Osteoblast (primary cell): ENCODE results near the gene EXOC3. TPM values are rescaled to one million over a fixed set of nuclear protein-coding genes. Genes with fewer than 3 reads are reported as not detected.

Source experiments
- DNase-seq: peaks from one replicate; pipeline ENCODE4 v3.0.0; 2011; ENCODE audit warnings: low spot score, mixed read lengths; ENCODE audit not compliant: insufficient read length; ENCODE audit errors: missing footprints
- H2AFZ ChIP-seq: 2 replicates; pipeline ENCODE4 v1.6.0; 2011; ENCODE audit warnings: mild to moderate bottlenecking, low read length
- H3K27ac ChIP-seq: 2 replicates; pipeline ENCODE4 v1.5.1; 2011; ENCODE audit warnings: mild to moderate bottlenecking, low read depth, low read length, moderate library complexity
- H3K27me3 ChIP-seq: 2 replicates; pipeline ENCODE4 v1.6.0; 2012; ENCODE audit warnings: mild to moderate bottlenecking, control low read depth, inconsistent platforms, low read length, moderate library complexity; ENCODE audit not compliant: insufficient read depth
- H3K36me3 ChIP-seq: 2 replicates; pipeline ENCODE4 v1.5.1; 2011; ENCODE audit warnings: mild to moderate bottlenecking, low read length, control low read depth, moderate library complexity; ENCODE audit not compliant: insufficient read depth
- H3K4me1 ChIP-seq: 2 replicates; pipeline ENCODE4 v1.5.1; 2011; ENCODE audit warnings: mild to moderate bottlenecking, low read length, control low read depth, moderate library complexity; ENCODE audit not compliant: insufficient read depth
- H3K4me2 ChIP-seq: 2 replicates; pipeline ENCODE4 v1.6.0; 2011; ENCODE audit warnings: mild to moderate bottlenecking, low read length; ENCODE audit not compliant: insufficient read depth
- H3K4me3 ChIP-seq: fragments of 200-600 bp; sonication (generic); 3 replicates; pipeline ENCODE4 v1.5.1; 2012; ENCODE audit warnings: mild to moderate bottlenecking, low read length, inconsistent platforms; ENCODE audit not compliant: insufficient read depth
- H3K79me2 ChIP-seq: 2 replicates; pipeline ENCODE4 v1.6.0; 2012; ENCODE audit warnings: mild to moderate bottlenecking, low read length, control low read depth, inconsistent platforms; ENCODE audit not compliant: insufficient read depth
- H3K9me3 ChIP-seq: 2 replicates; pipeline ENCODE4 v1.5.1; 2011; ENCODE audit warnings: low read depth, low read length, control low read depth
- H4K20me1 ChIP-seq: 2 replicates; pipeline ENCODE4 v1.6.0; 2012; ENCODE audit warnings: mild to moderate bottlenecking, low read length, control low read depth; ENCODE audit not compliant: insufficient read depth
- CTCF ChIP-seq: IDR thresholded peaks from 2 replicates; pipeline ENCODE4 v1.5.1; 2011; ENCODE audit warnings: mild to moderate bottlenecking, low read depth, low read length, moderate library complexity; ENCODE audit errors: extremely low read depth
- total RNA-seq: library from RNA; depleted of rRNA; stranded (reverse); fragments of >200 nt; gene quantifications from 2 replicates; pipeline ENCODE4 v1.2.3, GENCODE V29; 2012

The EXOC3 gene
- total RNA-seq, 1 donor, result 49.2 TPM

- no peak overlapping the region for H2AFZ ChIP-seq
- H3K27ac ChIP-seq, result no peak overlapping the region
- H3K4me3 ChIP-seq, result no peak overlapping the region
- no peak overlapping the region for H3K4me2 ChIP-seq
- H3K79me2 ChIP-seq, result peaks cover 41% of the 10 kb centered on the region
- H3K9me3 ChIP-seq, result no peaks in the 10 kb centered on the region
- no peaks in the 10 kb centered on the region for H4K20me1 ChIP-seq
- TF ChIP-seq CTCF, result no peak
- no peaks in the 10 kb centered on the region for H3K27me3 ChIP-seq
- no peak for DNase-seq
- H3K4me1 ChIP-seq, result peaks cover 7% of the 10 kb centered on the region
- H3K36me3 ChIP-seq, result peaks cover 33% of the 10 kb centered on the region
Measured at GRCh38 chr5:406041-406440, 36.9 kb upstream of the EXOC3 start.

- peaks cover 27% of the 10 kb centered on the region for H3K36me3 ChIP-seq
- peaks cover 3% of the 10 kb centered on the region for H3K4me1 ChIP-seq
- DNase-seq, result no peak
- H3K27ac ChIP-seq, result no peak overlapping the region
- H3K27me3 ChIP-seq, result no peaks in the 10 kb centered on the region
- no peaks in the 10 kb centered on the region for H3K9me3 ChIP-seq
- H3K4me3 ChIP-seq, result no peak overlapping the region
- H3K79me2 ChIP-seq, result peaks cover 33% of the 10 kb centered on the region
- no peak overlapping the region for H2AFZ ChIP-seq
- H3K4me2 ChIP-seq, result no peak overlapping the region
- no peak for TF ChIP-seq CTCF
- no peaks in the 10 kb centered on the region for H4K20me1 ChIP-seq
Measured at GRCh38 chr5:407051-407450, 35.9 kb upstream of the EXOC3 start.

DNA sequence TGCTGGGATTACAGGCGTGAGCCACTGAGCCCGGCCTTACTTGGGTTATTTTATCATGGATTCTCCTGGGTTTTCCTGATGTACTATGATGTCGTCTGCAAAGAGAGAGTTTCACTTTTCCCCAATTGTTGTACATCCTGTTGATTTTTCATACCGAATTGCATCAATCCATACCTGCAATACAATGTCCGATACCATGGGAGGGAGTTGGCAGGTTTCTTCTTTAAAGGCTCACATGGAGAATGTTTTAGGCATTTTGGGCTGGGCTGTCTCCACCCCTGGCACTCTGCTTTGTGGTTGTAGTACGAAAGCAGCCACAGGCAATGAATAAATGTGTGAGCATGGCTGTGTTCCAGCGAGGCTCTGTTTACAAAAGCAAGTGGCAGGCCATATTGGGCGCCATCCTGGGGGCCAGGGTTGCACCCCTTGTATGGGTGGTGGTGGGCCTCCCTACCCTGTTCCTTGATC, 35.1 kb upstream of the EXOC3 start:
- Histone ChIP-seq H3K4me1 (peaks cover 3% of the 10 kb centered on the region), H3K4me2 (no peak overlapping the region), H3K27me3 (no peaks in the 10 kb centered on the region), H2AFZ (no peak overlapping the region), H3K79me2 (peaks cover 33% of the 10 kb centered on the region), H3K36me3 (peaks cover 21% of the 10 kb centered on the region), H4K20me1 (no peaks in the 10 kb centered on the region), H3K4me3 (no peak overlapping the region), H3K9me3 (no peaks in the 10 kb centered on the region), H3K27ac (no peak overlapping the region)
- DNase-seq, result no peak
- TF ChIP-seq CTCF, result no peak

DNA sequence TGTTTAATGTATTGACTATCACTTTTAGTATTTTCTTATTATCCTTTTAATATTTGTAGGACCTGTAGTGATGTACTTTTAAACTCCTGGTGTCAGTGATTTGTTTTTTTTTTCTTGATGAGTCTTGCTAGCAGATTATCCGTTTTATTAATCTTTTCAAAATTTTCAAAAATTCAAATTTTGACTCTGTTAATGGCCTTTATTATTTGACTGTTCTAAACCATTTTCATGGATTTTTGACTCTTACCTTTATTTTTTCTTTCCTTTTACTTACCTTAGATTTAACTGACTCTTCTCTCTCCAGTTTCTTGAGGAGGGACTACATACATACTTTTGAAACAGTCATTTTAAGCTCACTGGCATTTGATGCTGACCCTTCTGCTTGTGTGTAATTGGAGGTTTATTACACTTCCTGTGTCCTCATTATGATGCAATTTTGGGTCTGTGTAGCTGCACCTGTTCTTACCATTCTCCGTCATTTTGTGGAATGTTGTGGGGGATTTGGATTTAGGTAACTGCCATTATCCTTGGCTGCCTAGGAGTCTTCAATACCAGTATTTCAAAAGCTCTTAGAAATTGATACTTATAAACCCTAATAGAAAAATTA, 32.0 kb upstream of the EXOC3 start:
- no peak for DNase-seq
- no peak overlapping the region for H3K27ac ChIP-seq
- H4K20me1 ChIP-seq, result no peaks in the 10 kb centered on the region
- H3K79me2 ChIP-seq, result peaks cover 41% of the 10 kb centered on the region
- no peak for TF ChIP-seq CTCF
- H3K9me3 ChIP-seq, result no peaks in the 10 kb centered on the region
- H3K4me1 ChIP-seq, result peaks cover 3% of the 10 kb centered on the region
- peaks cover 35% of the 10 kb centered on the region for H3K36me3 ChIP-seq
- no peaks in the 10 kb centered on the region for H3K27me3 ChIP-seq
- no peak overlapping the region for H3K4me3 ChIP-seq
- H3K4me2 ChIP-seq, result no peak overlapping the region
- H2AFZ ChIP-seq, result no peak overlapping the region
